Measurements from ENCODE around the gene SREBF2. TPM values are rescaled to one million over a fixed set of nuclear protein-coding genes. Genes with fewer than 3 reads are reported as not detected.

SREBF2 gene
- total and polyA plus RNA-seq, 10 of the 15 experiments (the other 5 are each of a cell fraction or from before 2014, with no cell fraction given), result 2.4 to 177 (median 78.8) TPM

DNA sequence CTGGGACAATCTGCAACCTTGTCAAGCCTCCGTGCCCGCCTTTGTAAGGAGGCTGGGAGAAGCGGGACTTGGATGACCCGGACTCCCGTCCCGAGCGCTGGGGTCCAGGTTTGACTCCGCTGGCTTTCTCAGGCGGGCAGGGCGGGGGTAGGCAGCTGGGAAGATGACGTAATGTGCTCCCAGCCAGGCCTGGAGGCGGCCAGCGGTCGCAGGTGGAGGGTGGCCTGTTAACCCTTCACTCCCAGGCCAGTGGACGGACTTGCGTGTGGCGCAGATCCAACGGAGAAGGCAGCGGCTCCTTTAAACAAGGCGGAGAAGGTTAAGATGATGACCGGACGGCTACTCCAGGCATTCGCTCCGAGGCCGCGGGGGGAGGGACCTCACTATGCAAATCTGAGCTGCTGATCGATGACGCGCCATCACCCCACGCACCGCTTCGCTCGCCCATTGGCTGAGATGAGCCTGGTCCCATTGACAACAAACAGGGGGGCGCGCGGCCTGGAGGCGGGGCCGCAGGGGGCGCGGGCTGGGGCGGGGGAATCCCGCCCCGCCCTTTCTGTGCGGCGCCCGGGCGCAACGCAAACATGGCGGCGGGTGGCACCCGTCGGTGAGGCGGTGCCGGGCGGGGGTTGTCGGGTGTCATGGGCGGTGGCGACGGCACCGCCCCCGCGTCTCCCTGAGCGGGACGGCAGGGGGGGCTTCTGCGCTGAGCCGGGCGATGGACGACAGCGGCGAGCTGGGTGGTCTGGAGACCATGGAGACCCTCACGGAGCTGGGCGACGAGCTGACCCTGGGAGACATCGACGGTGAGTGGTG is at the start of gene SREBF2 (continued):
- TF ChIP-seq, protein P1, sequence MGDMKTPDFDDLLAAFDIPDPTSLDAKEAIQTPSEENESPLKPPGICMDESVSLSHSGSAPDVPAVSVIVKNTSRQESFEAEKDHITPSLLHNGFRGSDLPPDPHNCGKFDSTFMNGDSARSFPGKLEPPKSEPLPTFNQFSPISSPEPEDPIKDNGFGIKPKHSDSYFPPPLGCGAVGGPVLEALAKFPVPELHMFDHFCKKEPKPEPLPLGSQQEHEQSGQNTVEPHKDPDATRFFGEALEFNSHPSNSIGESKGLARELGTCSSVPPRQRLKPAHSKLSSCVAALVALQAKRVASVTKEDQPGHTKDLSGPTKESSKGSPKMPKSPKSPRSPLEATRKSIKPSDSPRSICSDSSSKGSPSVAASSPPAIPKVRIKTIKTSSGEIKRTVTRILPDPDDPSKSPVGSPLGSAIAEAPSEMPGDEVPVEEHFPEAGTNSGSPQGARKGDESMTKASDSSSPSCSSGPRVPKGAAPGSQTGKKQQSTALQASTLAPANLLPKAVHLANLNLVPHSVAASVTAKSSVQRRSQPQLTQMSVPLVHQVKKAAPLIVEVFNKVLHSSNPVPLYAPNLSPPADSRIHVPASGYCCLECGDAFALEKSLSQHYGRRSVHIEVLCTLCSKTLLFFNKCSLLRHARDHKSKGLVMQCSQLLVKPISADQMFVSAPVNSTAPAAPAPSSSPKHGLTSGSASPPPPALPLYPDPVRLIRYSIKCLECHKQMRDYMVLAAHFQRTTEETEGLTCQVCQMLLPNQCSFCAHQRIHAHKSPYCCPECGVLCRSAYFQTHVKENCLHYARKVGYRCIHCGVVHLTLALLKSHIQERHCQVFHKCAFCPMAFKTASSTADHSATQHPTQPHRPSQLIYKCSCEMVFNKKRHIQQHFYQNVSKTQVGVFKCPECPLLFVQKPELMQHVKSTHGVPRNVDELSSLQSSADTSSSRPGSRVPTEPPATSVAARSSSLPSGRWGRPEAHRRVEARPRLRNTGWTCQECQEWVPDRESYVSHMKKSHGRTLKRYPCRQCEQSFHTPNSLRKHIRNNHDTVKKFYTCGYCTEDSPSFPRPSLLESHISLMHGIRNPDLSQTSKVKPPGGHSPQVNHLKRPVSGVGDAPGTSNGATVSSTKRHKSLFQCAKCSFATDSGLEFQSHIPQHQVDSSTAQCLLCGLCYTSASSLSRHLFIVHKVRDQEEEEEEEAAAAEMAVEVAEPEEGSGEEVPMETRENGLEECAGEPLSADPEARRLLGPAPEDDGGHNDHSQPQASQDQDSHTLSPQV (IDR thresholded peaks at IDR 0.05), result no peak
- TF ChIP-seq PAX5 (IDR thresholded peaks at IDR 0.05; ENCODE audit: borderline replicate concordance, low read depth, low read length) (peak; percentile 67; the same call in 1 of the 2 replicates), TCF3 (IDR thresholded peaks at IDR 0.05; ENCODE audit: borderline replicate concordance, insufficient read depth, low read depth, low read length) (peak; percentile 77; the same call in 1 of the 2 replicates), TBL1XR1 (IDR thresholded peaks at IDR 0.05; ENCODE audit: low read depth, low read length) (peak; percentile 76; the same call in 1 of the 2 replicates), SMAD1 (IDR thresholded peaks at IDR 0.05; ENCODE audit: low read depth, partially characterized antibody) (peak; percentile 80), MXI1 (IDR thresholded peaks at IDR 0.05; ENCODE audit: low read depth, low read length) (no peak; the same call in none of the 2 replicates), POLR2AphosphoS5 (IDR thresholded peaks at IDR 0.05; ENCODE audit: low read length) (peak; percentile 80; the same call in 1 of the 2 replicates), POLR2A (IDR thresholded peaks at IDR 0.05; ENCODE audit: low read depth, low read length) (peak; percentile 94), SIX5 (IDR thresholded peaks at IDR 0.05; ENCODE audit: low read depth, low read length, severe bottlenecking) (no peak), KLF5 (IDR thresholded peaks at IDR 0.05; ENCODE audit: partially characterized antibody) (no peak), RCOR1 (conservative IDR thresholded peaks at IDR 0.05; ENCODE audit: low read depth, low read length) (no peak), SUZ12 (IDR thresholded peaks at IDR 0.05; ENCODE audit: unreplicated experiment) (no peak), SREBF1 (IDR thresholded peaks at IDR 0.05; ENCODE audit: low read length) (peak; percentile 99), NR2C2 (IDR thresholded peaks at IDR 0.05; ENCODE audit: borderline replicate concordance, control insufficient read depth, insufficient read length, low read depth) (no peak)
- TF ChIP-seq, protein P2, sequence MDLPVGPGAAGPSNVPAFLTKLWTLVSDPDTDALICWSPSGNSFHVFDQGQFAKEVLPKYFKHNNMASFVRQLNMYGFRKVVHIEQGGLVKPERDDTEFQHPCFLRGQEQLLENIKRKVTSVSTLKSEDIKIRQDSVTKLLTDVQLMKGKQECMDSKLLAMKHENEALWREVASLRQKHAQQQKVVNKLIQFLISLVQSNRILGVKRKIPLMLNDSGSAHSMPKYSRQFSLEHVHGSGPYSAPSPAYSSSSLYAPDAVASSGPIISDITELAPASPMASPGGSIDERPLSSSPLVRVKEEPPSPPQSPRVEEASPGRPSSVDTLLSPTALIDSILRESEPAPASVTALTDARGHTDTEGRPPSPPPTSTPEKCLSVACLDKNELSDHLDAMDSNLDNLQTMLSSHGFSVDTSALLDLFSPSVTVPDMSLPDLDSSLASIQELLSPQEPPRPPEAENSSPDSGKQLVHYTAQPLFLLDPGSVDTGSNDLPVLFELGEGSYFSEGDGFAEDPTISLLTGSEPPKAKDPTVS (IDR thresholded peaks at IDR 0.05; ENCODE audit: low read depth, low read length), result no peak
- TF ChIP-seq, protein P3, sequence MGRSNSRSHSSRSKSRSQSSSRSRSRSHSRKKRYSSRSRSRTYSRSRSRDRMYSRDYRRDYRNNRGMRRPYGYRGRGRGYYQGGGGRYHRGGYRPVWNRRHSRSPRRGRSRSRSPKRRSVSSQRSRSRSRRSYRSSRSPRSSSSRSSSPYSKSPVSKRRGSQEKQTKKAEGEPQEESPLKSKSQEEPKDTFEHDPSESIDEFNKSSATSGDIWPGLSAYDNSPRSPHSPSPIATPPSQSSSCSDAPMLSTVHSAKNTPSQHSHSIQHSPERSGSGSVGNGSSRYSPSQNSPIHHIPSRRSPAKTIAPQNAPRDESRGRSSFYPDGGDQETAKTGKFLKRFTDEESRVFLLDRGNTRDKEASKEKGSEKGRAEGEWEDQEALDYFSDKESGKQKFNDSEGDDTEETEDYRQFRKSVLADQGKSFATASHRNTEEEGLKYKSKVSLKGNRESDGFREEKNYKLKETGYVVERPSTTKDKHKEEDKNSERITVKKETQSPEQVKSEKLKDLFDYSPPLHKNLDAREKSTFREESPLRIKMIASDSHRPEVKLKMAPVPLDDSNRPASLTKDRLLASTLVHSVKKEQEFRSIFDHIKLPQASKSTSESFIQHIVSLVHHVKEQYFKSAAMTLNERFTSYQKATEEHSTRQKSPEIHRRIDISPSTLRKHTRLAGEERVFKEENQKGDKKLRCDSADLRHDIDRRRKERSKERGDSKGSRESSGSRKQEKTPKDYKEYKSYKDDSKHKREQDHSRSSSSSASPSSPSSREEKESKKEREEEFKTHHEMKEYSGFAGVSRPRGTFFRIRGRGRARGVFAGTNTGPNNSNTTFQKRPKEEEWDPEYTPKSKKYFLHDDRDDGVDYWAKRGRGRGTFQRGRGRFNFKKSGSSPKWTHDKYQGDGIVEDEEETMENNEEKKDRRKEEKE (IDR thresholded peaks at IDR 0.05), result no peak
- TF ChIP-seq, protein P4, sequence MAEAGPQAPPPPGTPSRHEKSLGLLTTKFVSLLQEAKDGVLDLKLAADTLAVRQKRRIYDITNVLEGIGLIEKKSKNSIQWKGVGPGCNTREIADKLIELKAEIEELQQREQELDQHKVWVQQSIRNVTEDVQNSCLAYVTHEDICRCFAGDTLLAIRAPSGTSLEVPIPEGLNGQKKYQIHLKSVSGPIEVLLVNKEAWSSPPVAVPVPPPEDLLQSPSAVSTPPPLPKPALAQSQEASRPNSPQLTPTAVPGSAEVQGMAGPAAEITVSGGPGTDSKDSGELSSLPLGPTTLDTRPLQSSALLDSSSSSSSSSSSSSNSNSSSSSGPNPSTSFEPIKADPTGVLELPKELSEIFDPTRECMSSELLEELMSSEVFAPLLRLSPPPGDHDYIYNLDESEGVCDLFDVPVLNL (IDR thresholded peaks at IDR 0.05; ENCODE audit: low read depth, low read length), result peak; percentile 40; the same call in 1 of the 2 replicates
- TF ChIP-seq, protein P5, sequence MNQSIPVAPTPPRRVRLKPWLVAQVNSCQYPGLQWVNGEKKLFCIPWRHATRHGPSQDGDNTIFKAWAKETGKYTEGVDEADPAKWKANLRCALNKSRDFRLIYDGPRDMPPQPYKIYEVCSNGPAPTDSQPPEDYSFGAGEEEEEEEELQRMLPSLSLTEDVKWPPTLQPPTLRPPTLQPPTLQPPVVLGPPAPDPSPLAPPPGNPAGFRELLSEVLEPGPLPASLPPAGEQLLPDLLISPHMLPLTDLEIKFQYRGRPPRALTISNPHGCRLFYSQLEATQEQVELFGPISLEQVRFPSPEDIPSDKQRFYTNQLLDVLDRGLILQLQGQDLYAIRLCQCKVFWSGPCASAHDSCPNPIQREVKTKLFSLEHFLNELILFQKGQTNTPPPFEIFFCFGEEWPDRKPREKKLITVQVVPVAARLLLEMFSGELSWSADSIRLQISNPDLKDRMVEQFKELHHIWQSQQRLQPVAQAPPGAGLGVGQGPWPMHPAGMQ (IDR thresholded peaks at IDR 0.05; ENCODE audit: borderline replicate concordance), result no peak
